Activated CD4-positive, alpha-beta T cell treated with anti-CD3 and anti-CD28 coated beads for 48 hours (primary cell): ENCODE measurements around the gene SLC10A1.
"Not testable (repeated sequence)": the region's sequence is repeated elsewhere in the genome, so short reads cannot be mapped to it uniquely, and the experiment has no call there.

Experiments
- DNase-seq: peaks from one replicate; pipeline ENCODE4 v3.0.0-alpha.2; 2020

SLC10A1 gene

GRCh38 chr14:69796797-69797500, at the start of gene SLC10A1:
Gene SLC10A1, minus strand, starts transcription at chr14:69797241. Its CDS starts 86 bp downstream, at chr14:69797155.
- DNase-seq = no peak

- DNase-seq = no peak
Observed at GRCh38 chr14:69845787-69846186, 48.7 kb upstream of the SLC10A1 start.

GRCh38 chr14:69845050-69845581, 48.1 kb upstream of the SLC10A1 start:
- no peak for DNase-seq

- DNase-seq = no peak
Observed at GRCh38 chr14:69844171-69844570, 47.1 kb upstream of the SLC10A1 start.

- DNase-seq = no peak
Observed at GRCh38 chr14:69842686-69843420, 45.8 kb upstream of the SLC10A1 start.

- DNase-seq = no peak
Observed at GRCh38 chr14:69841656-69842055, 44.6 kb upstream of the SLC10A1 start.

GRCh38 chr14:69839661-69840060, 42.6 kb upstream of the SLC10A1 start:
- DNase-seq = no peak

- no peak for DNase-seq
Observed at GRCh38 chr14:69838881-69839416, 41.9 kb upstream of the SLC10A1 start.

GRCh38 chr14:69828879-69829278, 31.8 kb upstream of the SLC10A1 start:
- no peak for DNase-seq

GRCh38 chr14:69828354-69828753, 31.3 kb upstream of the SLC10A1 start:
- DNase-seq = no peak

- DNase-seq = peak; percentile 42
Observed at GRCh38 chr14:69827560-69827959, 30.5 kb upstream of the SLC10A1 start.

- DNase-seq = no peak
Observed at GRCh38 chr14:69822456-69822855, 25.4 kb upstream of the SLC10A1 start.

- no peak for DNase-seq
Observed at GRCh38 chr14:69820991-69821390, 23.9 kb upstream of the SLC10A1 start.

GRCh38 chr14:69819607-69820006, 22.6 kb upstream of the SLC10A1 start:
- no peak for DNase-seq

GRCh38 chr14:69818758-69819191, 21.7 kb upstream of the SLC10A1 start:
- DNase-seq = peak; percentile 44

- no peak for DNase-seq
Observed at GRCh38 chr14:69816216-69816615, 19.2 kb upstream of the SLC10A1 start.

- no peak for DNase-seq
Observed at GRCh38 chr14:69815556-69815955, 18.5 kb upstream of the SLC10A1 start.

GRCh38 chr14:69814397-69814796, 17.4 kb upstream of the SLC10A1 start:
- no peak for DNase-seq

GRCh38 chr14:69813346-69813745, 16.3 kb upstream of the SLC10A1 start:
- DNase-seq = not testable (repeated sequence)

- no peak for DNase-seq
Observed at GRCh38 chr14:69812711-69813110, 15.7 kb upstream of the SLC10A1 start.

GRCh38 chr14:69811868-69812252, 14.8 kb upstream of the SLC10A1 start:
- DNase-seq = no peak

- DNase-seq = no peak
Observed at GRCh38 chr14:69811227-69811867, 14.3 kb upstream of the SLC10A1 start.
